Mucosa of rectum (tissue), 2 donors: ENCODE measurements around the gene AIG1.

Experiments
- H3K27ac ChIP-seq, 2 donors: one replicate each; pipeline ENCODE4 v1.7.0; 2013; ENCODE audit warnings: inconsistent platforms in 2 of 2, low read depth in 2 of 2, low read length in 2 of 2
- H3K27me3 ChIP-seq, 2 donors: one replicate each; pipeline ENCODE4 v1.7.0; 2013; ENCODE audit warnings: low read length in 2 of 2; ENCODE audit not compliant: control insufficient read depth in 2 of 2, insufficient read depth in 2 of 2
- H3K36me3 ChIP-seq, 2 donors: one replicate each; pipeline ENCODE4 v1.7.0; 2013; ENCODE audit warnings: low read length in 2 of 2; ENCODE audit not compliant: control insufficient read depth in 2 of 2, insufficient read depth in 2 of 2
- H3K4me1 ChIP-seq, 2 donors: one replicate each; pipeline ENCODE4 v1.7.0; 2013; ENCODE audit warnings: low read length in 2 of 2, mild to moderate bottlenecking in 1 of 2; ENCODE audit not compliant: control insufficient read depth in 2 of 2, insufficient read depth in 2 of 2
- H3K4me3 ChIP-seq, 2 donors: one replicate each; pipeline ENCODE4 v1.7.0; 2013; ENCODE audit warnings: low read length in 2 of 2
- H3K9ac ChIP-seq, 2 donors: one replicate each; pipeline ENCODE4 v1.7.0; 2013; ENCODE audit warnings: low read length in 2 of 2, low read depth in 1 of 2, mild to moderate bottlenecking in 1 of 2
- H3K9me3 ChIP-seq, 2 donors: one replicate each; pipeline ENCODE4 v1.7.0; 2013; ENCODE audit warnings: low read length in 2 of 2; ENCODE audit not compliant: control insufficient read depth in 2 of 2
- donor health status: healthy.
- donor health status: Normal muscosa, but diverticular disease.

Gene AIG1

GRCh38 chr6:143376375-143376774 is 315.7 kb downstream of the AIG1 start:
- no peak overlapping the region for H3K27ac ChIP-seq
- H3K4me3 ChIP-seq: no peak overlapping the region
- no peaks in the 10 kb centered on the region for H3K9me3 ChIP-seq
- H3K27me3 ChIP-seq: no peaks in the 10 kb centered on the region
- H3K4me1 ChIP-seq: no peaks in the 10 kb centered on the region
- H3K9ac ChIP-seq: no peak overlapping the region
- no peaks in the 10 kb centered on the region for H3K36me3 ChIP-seq

GRCh38 chr6:143376861-143377260 is 316.2 kb downstream of the AIG1 start:
- Histone ChIP-seq H3K9me3 (no peaks in the 10 kb centered on the region), H3K27me3 (no peaks in the 10 kb centered on the region), H3K4me1 (no peaks in the 10 kb centered on the region), H3K9ac (no peak overlapping the region), H3K4me3 (no peak overlapping the region), H3K36me3 (no peaks in the 10 kb centered on the region), H3K27ac (no peak overlapping the region)

- H3K27ac ChIP-seq: no peak overlapping the region
- H3K9ac ChIP-seq: no peak overlapping the region
- no peak overlapping the region for H3K4me3 ChIP-seq
- no peaks in the 10 kb centered on the region for H3K27me3 ChIP-seq
- no peaks in the 10 kb centered on the region for H3K4me1 ChIP-seq
- no peaks in the 10 kb centered on the region for H3K36me3 ChIP-seq
- no peaks in the 10 kb centered on the region for H3K9me3 ChIP-seq
These were observed 324.9 kb downstream of the AIG1 start for GRCh38 chr6:143385636-143386035.

GRCh38 chr6:143390278-143390677 is 329.6 kb downstream of the AIG1 start:
- H3K36me3 ChIP-seq: no peaks in the 10 kb centered on the region
- no peaks in the 10 kb centered on the region for H3K27me3 ChIP-seq
- no peak overlapping the region for H3K4me3 ChIP-seq
- no peak overlapping the region for H3K9ac ChIP-seq
- no peaks in the 10 kb centered on the region for H3K4me1 ChIP-seq
- no peak overlapping the region for H3K27ac ChIP-seq
- no peaks in the 10 kb centered on the region for H3K9me3 ChIP-seq
